H1 (cell line): ENCODE measurements around the gene DDR1. TPM values are rescaled to one million over a fixed set of nuclear protein-coding genes. Genes with fewer than 3 reads are reported as not detected.

Experiments
- BCL11A ChIP-seq, 2 experiments: IDR thresholded peaks; one replicate each; pipeline ENCODE4 v1.6.1; 2011; ENCODE audit warnings: low read depth in 2 of 2, low read length in 2 of 2, mild to moderate bottlenecking in 2 of 2
- CBX5 ChIP-seq: fragments of 300-800, 300-1000 bp; sonication (generic); IDR thresholded peaks from 2 replicates; pipeline ENCODE4 v1.7.1; 2016; ENCODE audit warnings: antibody characterized with exemption, low read length, low read depth
- CHD2 ChIP-seq: IDR thresholded peaks from 2 replicates; pipeline ENCODE4 v1.6.1; 2012; ENCODE audit warnings: low read length, improper control_type of control experiment
- EP300 ChIP-seq, 2 experiments: IDR thresholded peaks; 1 replicate in 1 of 2; 2 replicates in 1 of 2; pipeline ENCODE4 v1.6.1; 2011 to 2012; ENCODE audit warnings: low read depth in 2 of 2, low read length in 2 of 2, mild to moderate bottlenecking in 2 of 2, borderline replicate concordance in 1 of 2, inconsistent platforms in 1 of 2, moderate library complexity in 1 of 2
- EZH2 ChIP-seq: fragments of 200-600 bp; sonication (generic); IDR thresholded peaks from 2 replicates; pipeline ENCODE4 v1.7.1; 2012; ENCODE audit warnings: low read depth, mild to moderate bottlenecking, moderate library complexity, low read length, inconsistent platforms; ENCODE audit not compliant: severe bottlenecking
- FOSL1 ChIP-seq: IDR thresholded peaks from 2 replicates; pipeline ENCODE4 v1.6.1; 2011; ENCODE audit warnings: mild to moderate bottlenecking, low read depth, low read length, moderate library complexity; ENCODE audit not compliant: insufficient read depth
- HDAC2 ChIP-seq, 2 experiments: fragments of 300-600 bp in 1 of 2; sonication (generic) in 1 of 2; IDR thresholded peaks; 2 replicates each; pipeline ENCODE4 v1.6.1; 2011 to 2012; ENCODE audit warnings: low read depth in 2 of 2, low read length in 2 of 2, mild to moderate bottlenecking in 2 of 2, moderate library complexity in 2 of 2, borderline replicate concordance in 1 of 2, inconsistent platforms in 1 of 2
- KDM1A ChIP-seq: fragments of 200-600, 300-600 bp; sonication (generic); IDR thresholded peaks from 2 replicates; pipeline ENCODE4 v1.7.1; 2016; ENCODE audit warnings: mild to moderate bottlenecking, low read length, borderline replicate concordance
- MAFK ChIP-seq: IDR thresholded peaks from 2 replicates; pipeline ENCODE4 v1.6.1; 2012; ENCODE audit warnings: low read depth, mild to moderate bottlenecking, improper control_type of control experiment, low read length
- NANOG ChIP-seq: IDR thresholded peaks from 2 replicates; pipeline ENCODE4 v1.6.1; 2011; ENCODE audit warnings: low read length, low read depth, mild to moderate bottlenecking, inconsistent platforms; ENCODE audit not compliant: insufficient read depth, poor library complexity, severe bottlenecking
- PHF8 ChIP-seq: fragments of 200-600 bp; sonication (generic); conservative IDR thresholded peaks from 2 replicates; pipeline ENCODE4 v1.7.1; 2012; ENCODE audit warnings: low read depth, mild to moderate bottlenecking, inconsistent platforms, low read length, moderate library complexity
- RAD21 ChIP-seq, 2 experiments: IDR thresholded peaks in 1 of 2; conservative IDR thresholded peaks in 1 of 2; 2 replicates each; pipeline ENCODE4 v1.6.1; 2011; ENCODE audit warnings: low read depth in 2 of 2, low read length in 2 of 2, improper control_type of control experiment in 1 of 2, inconsistent platforms in 1 of 2, mild to moderate bottlenecking in 1 of 2, moderate library complexity in 1 of 2
- SAP30 ChIP-seq: fragments of 300-600 bp; sonication (generic); IDR thresholded peaks from 2 replicates; pipeline ENCODE4 v1.7.1; 2012; ENCODE audit warnings: low read length, moderate library complexity, mild to moderate bottlenecking, inconsistent platforms; ENCODE audit not compliant: insufficient read depth, insufficient replicate concordance
- SIN3A ChIP-seq, 2 experiments: IDR thresholded peaks in 1 of 2; conservative IDR thresholded peaks in 1 of 2; 2 replicates each; pipeline ENCODE4 v1.6.1; 2011 to 2012; ENCODE audit warnings: low read length in 2 of 2, improper control_type of control experiment in 1 of 2, low read depth in 1 of 2, mild to moderate bottlenecking in 1 of 2
- SP1 ChIP-seq: IDR thresholded peaks from 2 replicates; pipeline ENCODE4 v1.6.1; 2011; ENCODE audit warnings: low read depth, low read length
- SP4 ChIP-seq: IDR thresholded peaks from 2 replicates; pipeline ENCODE4 v1.6.1; 2012; ENCODE audit warnings: low read length, inconsistent platforms
- TEAD4 ChIP-seq: IDR thresholded peaks from 2 replicates; pipeline ENCODE4 v1.6.1; 2012; ENCODE audit warnings: low read depth, low read length, inconsistent platforms, mixed read lengths
- polyA plus RNA-seq, 7 experiments: library from polyadenylated mRNA; depleted of rRNA in 3 of 7; stranded (reverse) in 5 of 7; unstranded in 2 of 7; fragments of >200 nt in 5 of 7; fragments of 200-250 nt in 2 of 7; gene quantifications; 1 replicate in 5 of 7; 2 replicates in 1 of 7; 4 replicates in 1 of 7; pipeline versions ENCODE4 v1.2.1 to v1.2.3, GENCODE V29; 2011 to 2013; ENCODE audit warnings: missing spikeins in 2 of 7, mixed read lengths in 2 of 7
- total RNA-seq: library from RNA; stranded (reverse); fragmentation: NEBNext Ultra II Directional; extraction: Animal tissue kit (Norgen Biotek cat#: 25700); gene quantifications from 2 replicates; pipeline ENCODE4 v1.2.1, GENCODE V29; 2021
- TF ChIP-seq, protein P1 (sequence below): IDR thresholded peaks from 2 replicates; pipeline ENCODE4 v1.6.1; 2011; ENCODE audit warnings: low read length, improper control_type of control experiment
- TF ChIP-seq, protein P2 (sequence below): IDR thresholded peaks from 2 replicates; pipeline ENCODE4 v1.6.1; 2012; ENCODE audit warnings: inconsistent platforms
- TF ChIP-seq, protein P3 (sequence below): IDR thresholded peaks from 2 replicates; pipeline ENCODE4 v1.6.1; 2011; ENCODE audit warnings: low read depth, mild to moderate bottlenecking, low read length; ENCODE audit not compliant: insufficient read depth

DDR1 gene
- total and polyA plus RNA-seq, 2 of the 8 experiments (the other 6 are each of a cell fraction or from before 2014, with no cell fraction given) = 99.4 to 181 TPM

DNA sequence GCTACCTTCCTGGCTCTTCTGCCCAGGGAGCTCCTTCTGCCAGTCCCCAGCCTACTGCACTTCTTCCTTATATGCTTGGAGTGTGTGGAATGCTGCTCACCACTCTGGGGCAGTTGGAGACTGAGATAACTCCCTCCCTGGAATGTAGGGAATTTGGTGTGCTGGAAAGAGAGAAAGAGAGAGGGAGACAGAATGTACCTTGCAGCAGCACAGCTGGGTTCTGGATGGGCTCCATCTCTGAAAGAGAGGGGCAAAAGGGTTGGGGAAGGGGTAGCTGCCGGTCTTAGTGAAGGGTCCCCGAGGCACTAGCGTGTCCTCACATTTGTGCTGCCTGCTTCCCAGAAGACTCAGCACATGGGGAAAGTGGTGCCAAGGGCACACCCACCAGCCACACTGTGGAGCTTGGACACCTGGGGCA, 40.2 kb upstream of the DDR1 start (continued):
- TF ChIP-seq RAD21 (IDR thresholded peaks at IDR 0.05 in 1 of 2, conservative IDR thresholded peaks at IDR 0.05 in 1 of 2; ENCODE audit: low read depth in 2 of 2, low read length in 2 of 2) (peak; percentile 29 to 39; a peak in 2 of 4 replicates), HDAC2 (IDR thresholded peaks at IDR 0.05; ENCODE audit: borderline replicate concordance in 1 of 2, low read depth in 2 of 2, low read length in 2 of 2) (no peak), SP4 (no peak), EP300 (IDR thresholded peaks at IDR 0.05; ENCODE audit: borderline replicate concordance in 1 of 2, low read depth in 2 of 2, low read length in 2 of 2) (peak in 1 of 2 experiments; percentile 55; a peak in 1 of 3 replicates), CHD2 (0 out of 2 replicates have a peak, but pooled peaks have one; percentile 7), SAP30 (no peak), MAFK (no peak), SIN3A (conservative IDR thresholded peaks at IDR 0.05 in 1 of 2, IDR thresholded peaks at IDR 0.05 in 1 of 2; ENCODE audit: low read depth in 1 of 2, low read length in 2 of 2) (no peak), SP1 (0 out of 2 replicates have a peak, but pooled peaks have one; percentile 16), BCL11A (IDR thresholded peaks at IDR 0.05; ENCODE audit: low read depth in 2 of 2, low read length in 2 of 2) (no peak), NANOG (peak; percentile 13), FOSL1 (no peak), CBX5 (no peak), KDM1A (no peak), PHF8 (no peak), EZH2 (no peak), TEAD4 (peak; percentile 99)
- TF ChIP-seq, protein P1, sequence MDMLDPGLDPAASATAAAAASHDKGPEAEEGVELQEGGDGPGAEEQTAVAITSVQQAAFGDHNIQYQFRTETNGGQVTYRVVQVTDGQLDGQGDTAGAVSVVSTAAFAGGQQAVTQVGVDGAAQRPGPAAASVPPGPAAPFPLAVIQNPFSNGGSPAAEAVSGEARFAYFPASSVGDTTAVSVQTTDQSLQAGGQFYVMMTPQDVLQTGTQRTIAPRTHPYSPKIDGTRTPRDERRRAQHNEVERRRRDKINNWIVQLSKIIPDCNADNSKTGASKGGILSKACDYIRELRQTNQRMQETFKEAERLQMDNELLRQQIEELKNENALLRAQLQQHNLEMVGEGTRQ = no peak
- TF ChIP-seq, protein P2, sequence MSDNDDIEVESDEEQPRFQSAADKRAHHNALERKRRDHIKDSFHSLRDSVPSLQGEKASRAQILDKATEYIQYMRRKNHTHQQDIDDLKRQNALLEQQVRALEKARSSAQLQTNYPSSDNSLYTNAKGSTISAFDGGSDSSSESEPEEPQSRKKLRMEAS = no peak; the same call in 1 of the 2 replicates
- TF ChIP-seq, protein P3, sequence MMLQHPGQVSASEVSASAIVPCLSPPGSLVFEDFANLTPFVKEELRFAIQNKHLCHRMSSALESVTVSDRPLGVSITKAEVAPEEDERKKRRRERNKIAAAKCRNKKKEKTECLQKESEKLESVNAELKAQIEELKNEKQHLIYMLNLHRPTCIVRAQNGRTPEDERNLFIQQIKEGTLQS = no peak
